Right forelimb (tissue), 1 donor: ENCODE data around the gene MPHOSPH9.

Experiments used
- DNase-seq: peaks from one replicate; pipeline ENCODE4 v3.0.0-alpha.2; 2018

The MPHOSPH9 gene

DNA sequence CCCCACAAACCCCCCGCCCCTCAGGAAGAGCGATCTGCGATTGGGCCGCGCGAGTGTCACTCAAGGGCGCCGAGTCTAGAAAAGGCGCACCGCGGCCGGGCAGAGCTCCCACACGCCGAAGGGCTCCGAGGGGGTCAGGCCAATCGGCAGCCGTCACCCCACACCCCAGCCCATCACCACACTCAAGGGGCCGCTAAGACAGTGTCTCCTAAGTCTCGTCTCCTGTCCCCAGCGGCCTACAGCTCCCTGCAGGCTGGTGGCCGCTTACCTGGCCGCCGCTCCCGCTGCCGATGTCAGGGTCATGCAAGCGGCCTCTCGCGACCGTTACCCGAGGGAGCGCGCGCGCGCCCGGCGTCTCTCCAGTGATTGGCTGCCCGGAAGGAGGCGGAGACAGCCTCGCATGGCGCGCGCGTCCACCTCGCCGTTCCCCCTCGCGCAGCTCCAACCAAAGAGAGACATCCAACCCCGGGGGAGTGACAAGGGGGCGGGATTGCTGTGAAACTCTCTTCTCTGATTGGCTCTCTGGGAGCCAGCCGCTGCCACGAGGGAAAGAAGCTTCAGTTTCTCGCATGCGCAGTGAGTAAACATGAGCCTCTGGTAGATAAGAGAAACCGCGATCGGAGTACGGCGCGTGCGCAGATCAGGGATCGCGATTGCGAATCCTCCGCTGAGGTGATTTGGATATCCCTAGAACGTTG, at the start of gene MPHOSPH9, which contains the start of gene MTRFR:
Gene MPHOSPH9, minus strand, starts transcription at position 335 of the 698 bp plus-strand sequence. CDS start 2,777 bp downstream, outside the sequence.
Gene MTRFR, plus strand, starts transcription at position 630 of the 698 bp plus-strand sequence. CDS start 20,239 bp downstream, outside the sequence.
- DNase-seq: peak; percentile 99

GRCh38 chr12:123282111-123282510, 49.2 kb upstream of the MPHOSPH9 start:
- no peak for DNase-seq

DNA sequence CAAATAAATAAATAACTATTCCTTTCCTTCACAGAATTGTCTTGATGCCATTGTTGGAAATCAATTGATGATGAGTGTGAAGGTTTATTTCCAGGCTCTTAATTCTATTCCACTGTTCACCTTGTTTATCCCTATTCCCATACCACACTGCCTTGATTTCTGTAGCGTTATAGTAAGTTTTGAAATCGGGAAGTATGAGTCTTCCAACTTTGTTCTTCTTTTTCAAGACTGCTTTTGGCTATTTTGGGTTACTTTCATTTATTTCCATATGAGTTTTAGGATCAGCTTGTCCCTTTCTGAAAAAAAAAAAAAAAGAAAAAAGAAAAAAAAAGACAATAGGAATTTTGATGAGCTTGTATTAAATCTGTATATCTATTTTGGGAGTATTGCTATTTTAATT, 48.0 kb upstream of the MPHOSPH9 start:
- no peak for DNase-seq

- no peak for DNase-seq
Measured at GRCh38 chr12:123278101-123278627, 45.2 kb upstream of the MPHOSPH9 start.

GRCh38 chr12:123273166-123273565, 40.2 kb upstream of the MPHOSPH9 start:
- DNase-seq: no peak

- peak; percentile 81 for DNase-seq
Measured at GRCh38 chr12:123271001-123271668, 38.2 kb upstream of the MPHOSPH9 start.

DNA sequence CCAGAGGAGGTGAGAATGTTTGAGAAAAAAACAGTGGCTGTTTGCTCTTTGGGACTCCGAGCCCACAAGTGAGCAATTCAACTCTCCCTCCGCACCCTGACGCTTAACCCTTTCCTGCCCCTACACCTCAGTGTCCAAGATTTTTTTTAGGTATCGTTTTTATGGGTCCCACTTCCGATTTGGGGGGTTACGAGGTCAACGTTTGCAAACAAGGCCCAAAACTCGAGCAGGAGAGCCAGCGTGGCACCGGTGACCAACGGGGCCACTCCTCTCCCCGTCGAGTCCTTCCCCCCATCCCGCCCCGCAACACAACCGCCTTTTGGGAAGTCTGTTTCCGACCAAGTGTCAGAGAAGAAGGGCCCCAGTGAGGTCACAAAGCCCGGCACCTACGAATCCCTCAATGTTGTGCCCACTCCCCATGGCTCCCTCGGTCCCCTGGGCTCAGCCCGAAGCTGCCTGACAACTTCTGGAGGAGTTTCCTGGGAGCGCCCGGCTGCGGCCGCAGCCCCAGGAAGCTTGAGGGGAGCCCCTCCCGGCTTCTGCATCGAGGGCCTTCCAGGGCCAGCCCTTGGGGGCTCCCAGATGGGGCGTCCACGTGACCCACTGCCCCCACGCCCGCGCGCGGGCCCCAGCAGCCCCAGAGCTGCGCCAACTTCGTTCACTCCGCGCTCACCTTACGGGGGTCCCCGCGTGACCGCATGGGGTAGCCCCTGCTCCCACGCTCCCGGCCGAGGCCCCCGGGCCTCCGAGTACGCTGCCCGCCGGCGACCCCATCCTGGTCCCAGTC, 37.5 kb upstream of the MPHOSPH9 start:
- peak; percentile 70 for DNase-seq

GRCh38 chr12:123269896-123270213, 36.9 kb upstream of the MPHOSPH9 start:
- no peak for DNase-seq

DNA sequence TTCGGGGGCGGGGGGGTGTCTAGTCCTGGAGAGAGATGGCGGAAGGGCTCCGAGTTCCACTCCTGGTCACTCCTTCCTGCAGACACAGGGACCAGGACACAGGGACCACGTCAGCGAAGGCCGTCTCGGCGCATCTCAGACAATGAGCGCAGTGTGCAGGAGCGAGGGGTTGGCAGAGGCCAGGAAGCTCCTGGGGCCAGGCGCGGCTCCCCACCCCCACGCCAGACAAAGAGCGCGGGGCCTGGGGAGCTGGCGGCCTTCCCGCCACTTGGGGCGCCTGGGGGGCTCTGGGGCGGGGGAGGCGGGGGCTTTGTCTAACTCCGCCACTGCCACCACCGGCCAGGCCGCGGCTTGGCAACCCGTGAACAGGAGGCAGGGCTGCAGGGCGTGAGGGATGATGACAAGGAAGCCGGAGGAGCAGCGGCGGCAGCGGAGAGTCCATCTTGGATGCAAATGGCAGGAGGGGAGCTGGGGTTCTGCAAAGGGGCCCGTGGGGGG, 36.5 kb upstream of the MPHOSPH9 start:
- peak; percentile 89 for DNase-seq

DNA sequence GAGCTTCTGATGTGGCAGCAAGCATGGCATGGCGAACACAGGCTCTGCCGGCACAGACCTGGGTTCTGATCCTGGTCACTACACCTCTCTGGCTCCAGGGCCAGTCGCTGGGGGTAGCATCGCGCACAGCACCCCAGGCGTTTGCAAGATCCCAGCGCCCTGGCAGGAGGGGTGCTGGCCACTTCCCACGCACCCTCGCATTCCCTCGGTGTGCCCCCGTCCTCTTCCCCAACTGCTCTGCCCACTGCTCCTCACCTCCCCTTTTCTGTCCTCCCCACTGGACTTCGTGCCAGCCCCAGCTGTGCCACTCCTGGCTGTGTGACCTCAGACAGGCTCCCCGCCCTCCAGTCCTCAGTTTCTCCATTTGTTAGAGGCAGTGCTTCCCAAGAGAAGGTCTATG, 35.9 kb upstream of the MPHOSPH9 start:
- DNase-seq: no peak

DNA sequence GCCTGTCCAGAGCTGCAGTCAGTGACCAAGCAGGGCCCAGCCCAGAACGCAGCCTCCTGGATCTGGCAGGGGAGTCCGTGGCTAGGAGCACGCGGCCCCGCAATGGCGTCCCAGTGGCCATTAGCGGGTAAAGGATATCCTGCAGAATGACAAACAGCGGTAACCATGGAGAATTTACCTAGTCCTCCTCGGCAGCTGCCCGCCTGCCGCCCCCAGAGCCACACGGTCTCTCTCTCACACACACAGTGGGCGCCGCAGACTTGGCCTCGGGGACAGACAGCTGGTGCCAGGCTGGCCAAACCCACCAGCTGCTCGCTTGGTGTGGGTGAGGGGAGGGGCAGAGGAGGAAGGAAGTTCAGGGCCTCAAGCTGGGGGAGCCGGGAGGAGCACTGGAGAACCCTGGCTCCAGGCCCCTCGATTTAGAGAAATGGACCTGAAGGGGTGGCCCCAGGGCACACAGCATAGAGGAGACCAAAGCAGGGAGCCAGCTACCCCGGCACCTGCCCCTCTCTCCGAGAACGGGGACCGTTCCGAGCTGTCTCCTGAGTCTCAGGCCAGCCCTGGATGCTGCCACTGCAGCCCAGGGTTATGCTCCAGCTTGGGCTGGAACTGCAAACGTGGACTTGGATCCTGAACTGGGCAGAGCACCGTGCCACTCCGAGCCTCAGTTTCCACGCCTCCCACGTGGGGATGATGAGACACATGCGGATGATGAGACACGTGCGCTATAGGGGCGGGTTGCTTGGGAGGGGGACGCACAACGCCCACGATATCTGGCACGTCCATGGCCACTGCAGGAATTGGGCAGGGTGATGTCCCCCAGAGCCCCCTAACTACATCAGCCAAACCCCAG, 35.3 kb upstream of the MPHOSPH9 start:
- peak; percentile 81 for DNase-seq

DNA sequence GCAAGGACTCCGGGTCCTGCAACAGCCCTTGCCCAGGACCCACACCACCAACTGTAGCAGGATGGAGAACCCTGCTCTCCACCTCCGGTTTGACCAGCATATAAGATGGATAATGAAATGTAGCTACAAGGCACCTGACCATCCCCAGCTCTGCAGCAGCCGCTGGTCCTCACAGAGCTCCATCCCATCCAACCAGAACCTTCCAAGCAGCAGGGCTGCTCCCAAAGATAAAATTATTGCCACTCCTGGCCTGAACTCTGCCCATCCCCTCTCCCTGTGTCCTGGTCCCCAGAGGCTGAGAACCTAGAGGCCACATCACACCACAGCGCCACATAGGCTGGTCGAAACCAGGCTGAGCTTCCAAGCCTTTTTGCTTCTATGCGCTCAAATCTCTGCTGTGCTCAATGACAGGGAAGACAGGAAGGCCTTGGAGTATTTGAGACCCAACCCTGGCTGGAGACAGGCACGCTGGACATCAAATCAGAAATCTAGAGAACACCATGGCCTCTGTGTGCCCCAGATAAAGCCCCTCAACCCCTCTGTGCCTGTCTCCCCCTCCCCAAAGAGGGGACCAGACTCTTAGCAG, 34.5 kb upstream of the MPHOSPH9 start:
- no peak for DNase-seq

- DNase-seq: no peak
Measured at GRCh38 chr12:123266679-123267277, 33.8 kb upstream of the MPHOSPH9 start.

- no peak for DNase-seq
Measured at GRCh38 chr12:123265851-123266678, 33.1 kb upstream of the MPHOSPH9 start.

DNA sequence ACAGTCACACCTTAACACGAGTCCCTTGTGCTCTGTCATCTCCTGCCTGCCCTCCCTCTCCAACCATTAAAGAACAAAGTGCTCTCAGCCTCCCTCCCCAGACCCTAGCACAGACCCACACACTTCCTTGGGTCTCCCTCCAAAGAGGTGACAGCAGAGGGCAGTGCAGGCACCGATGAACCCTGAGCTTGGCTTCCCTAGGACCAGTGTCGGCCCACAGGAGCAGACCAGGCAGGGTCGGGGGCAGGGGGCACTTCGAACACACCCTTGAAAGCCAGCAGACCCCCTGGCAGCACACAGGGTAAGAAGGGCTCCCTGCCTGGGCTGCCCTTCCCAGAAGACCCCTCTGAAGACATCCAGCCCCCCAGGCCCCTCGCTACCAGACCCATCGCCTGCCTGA, 31.7 kb upstream of the MPHOSPH9 start:
- no peak for DNase-seq

DNA sequence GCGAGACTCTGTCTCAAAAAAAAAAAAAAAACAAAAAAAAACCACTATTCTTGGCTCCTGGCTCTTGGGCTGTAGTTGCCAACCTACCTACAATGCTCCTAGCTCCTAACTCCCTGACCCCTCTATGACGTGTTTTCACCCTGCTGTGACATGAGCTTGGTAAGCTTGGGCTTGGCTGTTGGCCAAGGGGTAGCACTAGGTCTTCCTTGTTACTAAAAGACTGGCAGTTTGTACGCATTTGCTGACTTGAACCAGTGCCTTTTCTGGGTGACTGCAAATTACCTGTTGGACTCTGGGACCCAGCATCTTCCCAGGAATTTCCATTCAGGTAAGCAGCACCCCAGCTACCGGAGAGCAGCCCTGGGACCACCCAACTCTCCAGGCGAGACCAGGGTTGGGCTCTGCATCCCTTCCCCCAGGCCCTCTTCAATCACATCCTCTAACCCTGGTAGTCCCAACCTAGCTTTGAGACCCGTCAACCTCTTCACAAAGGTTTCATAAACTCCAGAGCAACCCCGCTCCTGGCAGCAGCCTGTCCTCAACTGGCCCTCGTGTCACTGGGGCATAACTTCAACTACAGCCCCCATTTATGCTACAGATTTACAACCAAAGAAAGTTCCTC, 30.4 kb upstream of the MPHOSPH9 start:
- DNase-seq: no peak

DNA sequence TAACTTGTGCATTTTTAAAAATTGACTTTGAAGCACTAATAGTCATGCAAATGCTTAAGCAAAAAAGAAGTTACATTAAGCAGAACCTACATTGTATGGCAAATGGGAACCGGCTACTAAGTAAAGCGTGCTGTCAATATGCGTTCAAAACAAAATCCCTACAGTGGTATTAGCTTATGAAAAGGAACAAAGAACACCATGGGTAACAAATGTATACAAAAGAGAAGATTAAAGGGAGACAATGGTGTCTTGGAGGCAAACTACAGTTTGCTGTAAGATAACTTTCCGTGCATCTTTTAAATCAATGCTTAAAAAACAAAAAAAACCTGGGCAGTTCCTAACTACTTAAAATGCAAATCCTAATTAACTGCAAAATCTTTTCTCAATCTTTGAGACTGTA, 28.3 kb upstream of the MPHOSPH9 start:
- no peak for DNase-seq

- DNase-seq: no peak
Measured at GRCh38 chr12:123260081-123260480, 27.1 kb upstream of the MPHOSPH9 start.

DNA sequence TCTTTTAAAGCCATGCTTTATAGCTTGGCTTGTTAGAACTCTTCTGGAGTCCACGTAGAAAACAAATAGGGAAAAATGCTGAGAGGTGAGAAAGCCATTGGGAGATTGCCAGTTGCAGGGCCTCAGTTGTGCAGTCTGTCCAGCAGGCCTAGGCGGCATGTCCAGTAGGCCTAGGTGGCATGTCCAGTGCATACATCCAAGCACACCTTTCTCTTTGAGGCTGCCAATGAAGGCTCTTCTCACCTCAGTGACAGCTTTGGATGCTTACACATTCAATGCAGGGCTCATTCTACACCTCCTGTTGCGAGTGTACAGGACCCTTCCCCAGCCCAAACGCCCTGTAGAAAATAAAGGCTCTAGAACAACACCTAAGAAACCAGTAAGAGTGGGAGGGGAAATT, 25.7 kb upstream of the MPHOSPH9 start:
- no peak for DNase-seq

DNA sequence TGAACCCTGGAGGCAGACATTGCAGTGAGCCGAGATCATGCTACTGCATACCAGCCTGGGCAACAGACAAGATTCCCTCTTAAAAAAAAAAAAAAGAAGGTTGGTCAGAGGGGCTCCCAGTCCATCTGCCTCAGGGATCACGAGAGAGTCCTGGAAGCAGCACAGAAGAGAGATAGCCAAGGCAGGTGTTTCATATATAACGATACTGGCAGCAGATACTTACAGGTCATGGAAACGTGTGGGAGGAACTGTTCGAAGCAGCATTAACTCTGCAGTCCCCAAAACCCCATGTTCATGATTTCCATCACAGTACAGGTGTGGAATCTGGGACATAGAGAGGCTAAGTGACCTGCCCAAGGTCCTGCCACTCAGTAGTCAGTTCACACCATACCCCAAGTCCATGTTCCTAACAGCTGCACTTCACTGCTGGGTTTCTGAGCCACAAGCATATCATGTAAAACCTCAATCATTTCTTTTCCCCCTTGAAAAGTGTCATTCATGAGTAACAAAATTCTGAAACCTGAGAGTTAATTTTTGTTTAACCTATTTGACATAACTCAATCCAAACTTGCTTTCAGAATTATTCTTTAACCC, 22.0 kb upstream of the MPHOSPH9 start:
- DNase-seq: no peak
